Esophagus squamous epithelium (tissue), 4 donors: ENCODE results near the gene RINL.

Experiments used
- CTCF ChIP-seq, 6 experiments: fragments of 450-650 bp in 4 of 6; fragments of 200-600 bp in 2 of 6; sonication (generic) in 2 of 6; IDR thresholded peaks; one replicate each; pipeline ENCODE4 v1.5.1; 2016 to 2019; ENCODE audit warnings: antibody characterized with exemption in 6 of 6, mild to moderate bottlenecking in 4 of 6, moderate library complexity in 4 of 6
- POLR2A ChIP-seq, 4 donors: fragments of 450-650 bp; IDR thresholded peaks; one replicate each; pipeline ENCODE4 v1.6.1; 2017; ENCODE audit warnings: antibody characterized with exemption in 4 of 4, mild to moderate bottlenecking in 4 of 4, moderate library complexity in 3 of 4

GRCh38 chr19:38845374-38846024 is 32.6 kb downstream of the RINL start:
- TF ChIP-seq CTCF (IDR thresholded peaks at IDR 0.05) = no peak
- no peak for TF ChIP-seq POLR2A (IDR thresholded peaks at IDR 0.05)
